Mammary epithelial cell (primary cell): ENCODE data around the gene MINDY3.

ENCODE experiments used
- CTCF ChIP-seq, 2 donors: IDR thresholded peaks in 1 of 2; conservative IDR thresholded peaks in 1 of 2; 2 replicates each; pipeline ENCODE4 v1.5.1; 2011 to 2012; ENCODE audit warnings: inconsistent platforms in 2 of 2, low read length in 2 of 2, mild to moderate bottlenecking in 2 of 2, control low read depth in 1 of 2, low read depth in 1 of 2; ENCODE audit not compliant: insufficient read depth in 1 of 2; ENCODE audit errors: extremely low read depth in 1 of 2
- EZH2 ChIP-seq: IDR thresholded peaks from 2 replicates; pipeline ENCODE4 v1.6.1; 2012; ENCODE audit warnings: low read length, inconsistent platforms, borderline replicate concordance

- no peak for TF ChIP-seq CTCF (conservative IDR thresholded peaks at IDR 0.05 in 1 of 2, IDR thresholded peaks at IDR 0.05 in 1 of 2; ENCODE audit: extremely low read depth in 1 of 2, insufficient read depth in 1 of 2, low read depth in 1 of 2, low read length in 2 of 2)
- TF ChIP-seq EZH2, result no peak
Observed at GRCh38 chr10:15796098-15796759, 64.1 kb downstream of the MINDY3 start.
